Measurements from ENCODE around the gene MEGF6.

GRCh38 chr1:3461934-3462275 is 149.4 kb downstream of the MEGF6 start:
- TF ChIP-seq, protein P1, sequence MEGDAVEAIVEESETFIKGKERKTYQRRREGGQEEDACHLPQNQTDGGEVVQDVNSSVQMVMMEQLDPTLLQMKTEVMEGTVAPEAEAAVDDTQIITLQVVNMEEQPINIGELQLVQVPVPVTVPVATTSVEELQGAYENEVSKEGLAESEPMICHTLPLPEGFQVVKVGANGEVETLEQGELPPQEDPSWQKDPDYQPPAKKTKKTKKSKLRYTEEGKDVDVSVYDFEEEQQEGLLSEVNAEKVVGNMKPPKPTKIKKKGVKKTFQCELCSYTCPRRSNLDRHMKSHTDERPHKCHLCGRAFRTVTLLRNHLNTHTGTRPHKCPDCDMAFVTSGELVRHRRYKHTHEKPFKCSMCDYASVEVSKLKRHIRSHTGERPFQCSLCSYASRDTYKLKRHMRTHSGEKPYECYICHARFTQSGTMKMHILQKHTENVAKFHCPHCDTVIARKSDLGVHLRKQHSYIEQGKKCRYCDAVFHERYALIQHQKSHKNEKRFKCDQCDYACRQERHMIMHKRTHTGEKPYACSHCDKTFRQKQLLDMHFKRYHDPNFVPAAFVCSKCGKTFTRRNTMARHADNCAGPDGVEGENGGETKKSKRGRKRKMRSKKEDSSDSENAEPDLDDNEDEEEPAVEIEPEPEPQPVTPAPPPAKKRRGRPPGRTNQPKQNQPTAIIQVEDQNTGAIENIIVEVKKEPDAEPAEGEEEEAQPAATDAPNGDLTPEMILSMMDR (IDR thresholded peaks at IDR 0.05) = no peak
- no peak for TF ChIP-seq POLR2A (IDR thresholded peaks at IDR 0.05)

All from adrenal gland (tissue), 5 donors.